Gastroesophageal sphincter (tissue), 3 donors: ENCODE results near the gene EEFSEC.

Experiments
- CTCF ChIP-seq, 4 experiments: fragments of 200-600 bp in 2 of 4; fragments of 450-650 bp in 2 of 4; sonication (generic) in 1 of 4; IDR thresholded peaks; one replicate each; pipeline ENCODE4 v1.5.1; 2017 to 2019; ENCODE audit warnings: antibody characterized with exemption in 4 of 4, mild to moderate bottlenecking in 2 of 4, moderate library complexity in 2 of 4
- EP300 ChIP-seq: sonication (generic); formaldehyde crosslinking; IDR thresholded peaks from one replicate; pipeline ENCODE4 v1.6.1; 2017; ENCODE audit warnings: antibody characterized with exemption, mild to moderate bottlenecking
- POLR2A ChIP-seq, 2 donors: fragments of 450-650 bp; IDR thresholded peaks; one replicate each; pipeline ENCODE4 v1.6.1; 2017; ENCODE audit warnings: antibody characterized with exemption in 2 of 2, mild to moderate bottlenecking in 2 of 2, moderate library complexity in 1 of 2

- TF ChIP-seq CTCF (IDR thresholded peaks at IDR 0.05): no peak
- no peak for TF ChIP-seq POLR2A (IDR thresholded peaks at IDR 0.05)
- TF ChIP-seq EP300: no peak
Observed at GRCh38 chr3:128319107-128319506, 165.8 kb downstream of the EEFSEC start.
